Stimulated activated effector memory CD8-positive, alpha-beta T cell treated with anti-CD3 and anti-CD28 coated beads, Interleukin-12 subunit alpha, Interleukin-12 subunit beta, amount 100 ng/mL, for 72 hours (primary cell): ENCODE measurements around the gene XKR7.

Experiments used
- ATAC-seq: fragments of 150-1000 bp; cut with Tn5 transposase; 2 replicates; pipeline ENCODE4 v1.10.0; 2021
- DNase-seq, 2 donors: peaks; one replicate each; pipeline ENCODE4 v3.0.0; 2021 to 2022; ENCODE audit warnings: low spot score in 2 of 2
- H3K27ac Mint-ChIP-seq: one replicate; pipeline ENCODE4 v1.8.0; 2022; ENCODE audit warnings: mild to moderate bottlenecking, mixed read lengths
- H3K36me3 Mint-ChIP-seq: one replicate; pipeline ENCODE4 v1.8.0; 2022; ENCODE audit warnings: mild to moderate bottlenecking, mixed read lengths
- H3K4me1 Mint-ChIP-seq: one replicate; pipeline ENCODE4 v1.8.0; 2022; ENCODE audit warnings: mixed read lengths
- H3K4me3 Mint-ChIP-seq: one replicate; pipeline ENCODE4 v1.8.0; 2022; ENCODE audit warnings: mild to moderate bottlenecking, mixed read lengths
- H3K9me3 Mint-ChIP-seq: one replicate; pipeline ENCODE4 v1.8.0; 2022; ENCODE audit warnings: mixed read lengths

XKR7 gene

DNA sequence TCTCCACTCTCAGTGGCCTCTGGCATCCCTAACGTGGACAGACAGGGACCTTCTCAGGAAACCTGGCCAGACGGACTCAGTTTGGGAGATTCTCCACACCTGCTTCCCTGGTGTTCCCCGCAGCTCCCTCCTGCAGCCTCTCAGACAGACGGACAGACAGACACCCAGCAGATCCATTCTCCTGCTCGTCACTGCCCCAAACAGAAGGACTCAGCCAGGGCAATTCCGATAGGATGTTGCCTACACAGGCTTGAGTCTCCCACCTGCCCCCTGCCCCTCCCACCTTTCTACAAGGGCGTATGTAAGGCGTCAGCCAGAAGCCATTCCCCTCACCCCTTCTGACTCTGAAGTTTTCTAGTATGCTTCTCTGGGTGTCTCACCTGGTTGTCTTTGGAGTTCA is 42.7 kb downstream of the XKR7 start:
- H3K9me3 Mint-ChIP-seq, result no peaks in the 10 kb centered on the region
- no peaks in the 10 kb centered on the region for H3K4me1 Mint-ChIP-seq
- H3K36me3 Mint-ChIP-seq, result no peaks in the 10 kb centered on the region
- no peak overlapping the region for H3K27ac Mint-ChIP-seq
- H3K4me3 Mint-ChIP-seq, result no peak overlapping the region
- DNase-seq (no peak), ATAC-seq (no peak)

DNA sequence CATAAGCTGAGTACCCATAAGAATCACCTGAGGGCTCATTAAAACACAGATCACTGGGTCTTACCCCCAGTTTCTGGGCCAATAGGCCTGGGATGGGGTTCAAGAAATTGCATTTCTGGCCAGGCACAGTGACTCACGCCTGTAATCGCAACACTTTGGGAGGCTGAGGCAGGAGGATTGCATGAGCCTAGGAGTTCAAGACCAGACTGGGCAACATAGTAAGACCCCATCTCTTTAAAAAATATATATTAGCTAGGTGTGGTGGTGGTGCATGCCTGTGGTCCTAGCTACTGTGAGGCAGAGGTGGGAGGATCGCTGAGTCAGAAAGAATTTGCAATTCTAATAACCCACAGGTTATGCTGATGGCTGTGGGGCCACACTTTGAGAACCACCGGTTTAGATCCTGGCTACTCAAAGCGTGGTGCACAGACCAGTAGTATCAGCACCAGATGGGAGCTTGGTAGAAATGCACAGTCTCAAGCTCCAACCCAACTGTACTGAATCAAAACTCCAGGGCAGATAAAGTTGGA is 44.3 kb downstream of the XKR7 start:
- no peaks in the 10 kb centered on the region for H3K36me3 Mint-ChIP-seq
- no peaks in the 10 kb centered on the region for H3K4me1 Mint-ChIP-seq
- H3K9me3 Mint-ChIP-seq, result no peaks in the 10 kb centered on the region
- no peak for ATAC-seq
- no peak for DNase-seq
- H3K27ac Mint-ChIP-seq, result no peak overlapping the region
- no peak overlapping the region for H3K4me3 Mint-ChIP-seq

DNA sequence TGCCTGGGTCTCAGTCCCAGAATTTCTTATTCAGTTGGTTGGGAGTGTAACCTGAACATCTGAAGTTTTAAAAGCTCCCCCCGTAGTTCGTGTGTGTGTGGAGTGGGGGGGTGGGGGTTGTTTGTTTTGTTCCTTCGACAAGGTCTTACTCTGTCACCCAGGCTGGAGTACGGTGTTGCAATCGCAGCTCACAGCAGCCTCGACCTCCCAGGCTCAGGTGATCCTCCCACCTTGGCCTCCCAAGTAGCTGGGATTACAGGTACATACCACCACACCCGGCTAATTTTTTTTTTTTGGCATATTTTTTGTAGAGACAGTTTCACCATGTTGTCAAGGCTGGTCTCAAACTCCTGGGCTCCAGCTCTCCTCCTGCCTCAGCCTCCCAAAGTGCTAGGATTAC is 45.4 kb downstream of the XKR7 start:
- no peak for DNase-seq
- H3K4me1 Mint-ChIP-seq, result peaks cover 5% of the 10 kb centered on the region
- no peak overlapping the region for H3K27ac Mint-ChIP-seq
- H3K36me3 Mint-ChIP-seq, result no peaks in the 10 kb centered on the region
- no peaks in the 10 kb centered on the region for H3K9me3 Mint-ChIP-seq
- ATAC-seq, result no peak
- no peak overlapping the region for H3K4me3 Mint-ChIP-seq

DNA sequence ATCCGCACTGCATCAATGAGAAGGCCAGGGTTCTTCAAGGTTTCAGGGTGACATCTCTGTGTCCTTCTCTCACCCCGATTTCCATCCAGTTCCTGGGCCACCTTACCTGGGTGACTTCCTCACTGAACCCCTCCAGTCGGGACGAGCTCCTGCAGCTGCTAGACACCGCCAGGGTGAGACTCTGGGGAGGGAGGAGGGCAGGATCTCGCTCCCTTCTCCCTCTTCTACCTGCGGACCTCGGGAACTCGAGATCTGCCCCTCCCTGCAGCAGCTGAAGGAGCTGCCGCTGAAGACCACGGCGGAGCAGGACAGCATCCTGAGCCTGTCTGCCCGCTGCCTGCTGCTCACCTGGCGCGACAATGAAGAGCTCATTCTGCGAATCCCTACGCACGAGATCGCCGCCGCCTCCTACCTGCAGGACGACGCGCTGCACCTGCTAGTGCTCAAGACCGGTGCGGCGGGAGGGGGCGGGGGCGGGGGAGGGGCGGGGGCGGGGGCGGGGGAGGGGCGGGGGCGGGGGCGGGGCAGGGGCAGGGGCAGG is 49.8 kb downstream of the XKR7 start:
- peaks cover 21% of the 10 kb centered on the region for H3K4me1 Mint-ChIP-seq
- peak overlapping the region; percentile 78 for H3K4me3 Mint-ChIP-seq
- no peaks in the 10 kb centered on the region for H3K36me3 Mint-ChIP-seq
- no peaks in the 10 kb centered on the region for H3K9me3 Mint-ChIP-seq
- ATAC-seq, result no peak
- H3K27ac Mint-ChIP-seq, result no peak overlapping the region
- DNase-seq, result no peak

DNA sequence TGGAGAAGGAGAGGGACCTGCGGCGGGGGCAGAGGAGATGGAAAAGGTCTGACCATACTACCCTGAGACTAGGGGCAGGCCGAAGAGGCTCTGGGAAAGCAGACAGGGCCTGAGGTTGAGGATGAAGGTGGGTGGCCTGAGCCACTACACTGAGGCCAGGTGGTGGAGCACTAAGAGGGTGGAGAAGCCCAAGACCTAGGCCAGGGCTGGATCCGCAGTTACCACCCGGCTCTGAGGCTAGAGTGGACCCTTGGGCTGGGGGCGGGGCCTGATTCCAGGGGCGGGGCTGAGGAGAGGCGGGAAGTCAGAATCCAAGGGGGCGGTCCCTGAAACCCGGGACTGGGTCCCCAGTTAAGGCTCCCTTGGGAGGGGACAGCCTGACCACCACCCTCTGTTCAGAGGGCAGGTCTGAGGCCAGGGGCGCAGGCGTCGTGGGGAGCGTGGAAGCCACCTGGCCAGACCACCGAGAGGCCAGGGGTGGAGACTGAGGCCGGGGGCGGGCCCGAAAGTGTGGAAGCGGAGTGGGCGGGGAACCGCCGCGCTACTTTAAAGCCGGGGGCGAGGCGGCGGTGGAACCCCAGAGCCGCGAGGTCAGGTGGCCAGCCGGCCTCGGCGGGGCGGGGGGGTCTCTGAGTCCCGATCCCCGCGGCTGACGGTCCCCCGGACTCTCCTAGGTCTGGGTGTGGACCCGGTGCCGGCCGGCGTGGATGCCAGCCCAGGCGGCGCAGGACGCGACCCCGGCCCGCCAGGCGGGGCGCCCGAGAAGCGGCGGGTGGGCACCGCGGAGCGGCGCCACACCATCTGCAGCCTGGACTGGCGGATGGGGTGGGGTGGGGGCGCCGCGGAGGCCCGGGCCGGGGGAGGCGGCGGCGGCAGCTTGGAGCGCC is 50.6 kb downstream of the XKR7 start:
- Mint-ChIP-seq H3K4me1 (peaks cover 21% of the 10 kb centered on the region), H3K9me3 (no peaks in the 10 kb centered on the region), H3K36me3 (no peaks in the 10 kb centered on the region), H3K27ac (no peak overlapping the region), H3K4me3 (peak overlapping the region; percentile 78)
- DNase-seq (peak; percentile 24 to 62), ATAC-seq (peak; percentile 66)

DNA sequence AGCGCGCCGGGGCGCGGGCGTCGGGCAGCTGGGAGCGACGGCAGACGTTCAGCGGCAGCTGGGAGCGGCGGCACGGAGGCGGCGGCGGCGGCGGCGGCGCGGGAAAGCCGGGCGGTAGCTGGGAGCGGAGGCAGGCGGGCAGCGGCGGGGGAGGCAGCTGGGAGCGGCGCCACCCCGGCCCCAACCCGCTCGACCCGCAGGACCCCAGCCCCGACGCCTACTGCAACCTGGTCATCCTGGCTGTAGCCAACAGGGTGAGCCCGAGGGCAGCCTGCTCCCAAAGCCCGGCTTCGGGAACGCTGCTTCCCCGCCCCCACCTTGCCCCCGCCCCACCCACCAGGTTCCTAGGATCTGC is 51.2 kb downstream of the XKR7 start:
- Mint-ChIP-seq H3K27ac (no peak overlapping the region), H3K4me1 (peaks cover 21% of the 10 kb centered on the region), H3K4me3 (peak overlapping the region; percentile 78), H3K36me3 (no peaks in the 10 kb centered on the region), H3K9me3 (no peaks in the 10 kb centered on the region)
- ATAC-seq (no peak), DNase-seq (no peak)

DNA sequence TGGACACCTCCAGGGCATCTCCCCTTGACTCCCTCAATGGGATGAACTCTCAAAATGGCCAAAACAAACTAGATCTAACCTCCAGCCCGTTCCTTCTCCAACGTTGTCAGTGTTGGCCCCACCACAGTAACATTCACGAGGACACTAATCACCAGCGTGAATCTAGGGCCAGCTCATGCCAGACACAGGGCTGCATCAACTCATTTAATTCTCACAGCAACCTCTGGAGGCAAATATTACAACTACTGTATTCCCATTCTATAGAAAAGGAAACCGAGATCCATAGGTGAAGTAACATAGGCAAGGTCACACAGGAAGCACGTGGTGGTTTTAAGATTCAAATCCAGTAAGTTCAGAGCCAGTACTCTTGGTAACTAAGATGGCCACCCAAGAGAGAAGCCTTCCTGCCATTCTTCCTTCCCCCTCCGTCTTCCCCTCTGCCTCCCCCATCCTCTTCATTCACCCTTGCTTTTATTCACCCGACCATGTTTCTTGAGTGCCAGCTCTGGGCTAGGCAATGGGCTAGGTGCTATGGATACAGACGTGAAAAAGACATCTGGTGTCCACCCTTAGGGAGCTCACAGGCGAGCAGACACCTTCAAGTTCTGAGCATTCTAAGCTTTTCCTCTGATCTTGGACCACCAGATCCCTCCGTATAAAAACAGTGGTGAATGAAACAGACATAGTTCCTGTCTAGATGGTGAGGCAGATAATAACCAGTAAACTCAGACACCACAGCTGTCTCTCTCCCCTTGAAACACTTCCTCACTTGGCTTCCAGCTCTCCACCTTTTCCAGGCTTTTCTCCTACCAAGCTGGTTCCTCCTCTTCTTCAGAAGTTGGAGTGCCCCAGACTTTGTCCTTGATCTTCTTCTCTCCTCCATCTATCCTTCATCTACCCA is 51.9 kb downstream of the XKR7 start:
- no peaks in the 10 kb centered on the region for H3K36me3 Mint-ChIP-seq
- peaks cover 21% of the 10 kb centered on the region for H3K4me1 Mint-ChIP-seq
- peak overlapping the region; percentile 78 for H3K4me3 Mint-ChIP-seq
- DNase-seq (no peak), ATAC-seq (no peak)
- H3K9me3 Mint-ChIP-seq, result no peaks in the 10 kb centered on the region
- H3K27ac Mint-ChIP-seq, result no peak overlapping the region

DNA sequence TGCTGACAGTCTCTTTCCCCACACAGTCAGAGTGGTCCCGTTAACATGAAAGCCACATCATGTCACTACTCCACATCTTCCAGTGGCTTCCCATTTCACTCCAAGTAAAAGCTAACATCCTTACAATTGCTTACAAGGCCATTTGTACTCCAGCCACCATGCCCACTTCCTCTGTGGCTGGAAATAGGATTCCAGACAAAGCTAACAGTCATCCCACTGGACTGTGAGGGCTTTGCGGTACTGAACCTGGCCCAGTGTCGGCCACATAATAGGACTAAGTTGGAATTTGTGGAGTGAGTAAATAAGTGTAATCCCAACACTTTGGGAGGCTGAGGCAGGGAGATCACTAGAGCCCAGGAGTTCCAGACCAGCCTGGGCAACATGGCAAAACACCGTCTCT is 53.1 kb downstream of the XKR7 start:
- no peak overlapping the region for H3K27ac Mint-ChIP-seq
- DNase-seq (no peak), ATAC-seq (no peak)
- H3K4me1 Mint-ChIP-seq, result peaks cover 21% of the 10 kb centered on the region
- no peaks in the 10 kb centered on the region for H3K36me3 Mint-ChIP-seq
- no peaks in the 10 kb centered on the region for H3K9me3 Mint-ChIP-seq
- no peak overlapping the region for H3K4me3 Mint-ChIP-seq

DNA sequence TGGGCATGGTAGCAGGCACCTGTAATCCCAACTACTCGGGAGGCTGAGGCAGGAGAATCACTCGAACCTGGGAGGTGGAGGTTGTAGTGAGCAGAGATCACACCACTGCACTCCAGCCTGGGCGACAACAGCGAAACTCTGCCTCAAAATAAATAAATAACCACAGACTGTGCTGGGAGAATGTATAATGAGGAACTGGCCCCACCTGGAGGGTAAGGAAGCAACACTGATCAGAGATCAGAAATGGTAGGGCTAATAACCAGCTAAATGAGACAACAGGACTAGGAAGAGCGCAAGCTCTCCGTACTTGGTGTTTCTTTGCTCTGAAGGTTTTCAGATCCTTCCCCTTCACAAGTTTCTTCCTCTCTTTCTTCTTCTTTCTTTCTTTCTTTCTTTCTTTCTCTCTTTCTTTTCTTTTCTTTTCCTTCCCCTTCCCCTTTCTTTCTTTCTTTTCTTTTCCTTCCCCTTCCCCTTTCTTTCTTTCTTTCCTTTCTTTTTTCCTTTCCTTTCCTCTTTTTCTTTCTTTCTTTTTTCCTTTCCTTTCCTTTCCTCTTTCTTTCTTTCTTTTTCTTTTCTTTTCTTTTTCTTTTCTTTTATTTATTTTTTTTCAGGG is 56.8 kb downstream of the XKR7 start:
- Mint-ChIP-seq H3K9me3 (no peaks in the 10 kb centered on the region), H3K36me3 (no peaks in the 10 kb centered on the region)
- ATAC-seq, result no peak

DNA sequence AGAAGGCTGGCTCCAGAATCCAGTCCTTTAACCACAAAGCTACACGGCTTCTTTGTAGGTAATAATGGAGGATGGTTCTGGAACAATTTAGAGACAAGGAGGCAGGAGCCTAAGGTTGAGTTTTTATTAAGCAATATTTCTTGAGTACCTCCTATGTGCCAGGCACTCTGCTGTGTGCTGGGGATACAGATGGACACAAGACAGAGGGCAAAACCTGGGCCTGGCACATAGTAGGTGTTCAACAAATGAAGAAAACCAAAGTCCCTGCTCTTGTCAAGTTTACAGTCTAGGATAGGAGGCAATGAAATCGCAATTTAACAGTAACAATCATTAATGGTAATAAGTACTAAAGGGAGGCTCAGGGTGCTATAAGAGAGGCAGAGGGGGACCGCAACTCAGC is 59.7 kb downstream of the XKR7 start:
- DNase-seq, result no peak
- Mint-ChIP-seq H3K4me1 (no peaks in the 10 kb centered on the region), H3K4me3 (no peak overlapping the region), H3K27ac (no peak overlapping the region), H3K9me3 (no peaks in the 10 kb centered on the region), H3K36me3 (no peaks in the 10 kb centered on the region)
- ATAC-seq, result no peak

More for the DNA sequence above, 56.8 kb downstream of the XKR7 start:
- Mint-ChIP-seq H3K27ac (no peak overlapping the region), H3K4me3 (no peak overlapping the region), H3K4me1 (peaks cover 9% of the 10 kb centered on the region)
- DNase-seq, result no peak

DNA sequence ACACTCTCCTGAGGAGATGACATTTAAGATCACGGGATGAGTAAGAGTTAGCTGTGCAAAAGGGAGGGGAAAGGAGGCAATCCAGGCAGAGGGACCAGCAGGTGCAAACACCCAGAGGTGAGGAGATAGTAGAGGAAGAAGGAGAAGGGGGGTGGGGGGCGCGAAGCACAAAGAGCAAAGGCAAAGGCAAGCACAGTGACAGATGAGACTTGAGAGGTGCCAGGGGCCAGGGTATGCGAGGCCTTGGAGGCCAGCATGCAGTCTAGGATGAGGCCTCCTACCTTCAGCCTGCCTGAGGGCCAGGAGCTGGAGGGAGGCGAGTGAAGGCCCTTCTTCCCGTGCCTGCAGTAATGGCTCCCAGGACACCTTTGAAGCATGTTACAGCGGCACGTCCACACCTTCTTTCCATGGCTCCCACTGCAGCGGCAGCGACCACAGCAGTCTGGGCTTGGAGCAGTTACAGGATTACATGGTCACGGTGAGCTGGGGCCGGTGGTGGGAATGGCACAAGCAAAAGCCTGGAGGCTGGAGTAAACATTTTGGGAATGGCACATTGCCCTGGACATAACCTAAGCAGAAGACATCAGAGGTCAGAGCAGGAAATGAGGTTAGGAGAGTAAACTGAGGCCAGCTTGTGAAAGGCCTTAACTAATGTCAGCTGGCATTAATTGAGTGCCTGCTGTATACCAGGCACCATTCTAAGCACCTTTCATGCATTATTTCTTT is 60.9 kb downstream of the XKR7 start:
- Mint-ChIP-seq H3K36me3 (no peaks in the 10 kb centered on the region), H3K4me3 (no peak overlapping the region), H3K27ac (peak overlapping the region; percentile 22), H3K4me1 (no peaks in the 10 kb centered on the region), H3K9me3 (no peaks in the 10 kb centered on the region)
- ATAC-seq (no peak), DNase-seq (no peak)

DNA sequence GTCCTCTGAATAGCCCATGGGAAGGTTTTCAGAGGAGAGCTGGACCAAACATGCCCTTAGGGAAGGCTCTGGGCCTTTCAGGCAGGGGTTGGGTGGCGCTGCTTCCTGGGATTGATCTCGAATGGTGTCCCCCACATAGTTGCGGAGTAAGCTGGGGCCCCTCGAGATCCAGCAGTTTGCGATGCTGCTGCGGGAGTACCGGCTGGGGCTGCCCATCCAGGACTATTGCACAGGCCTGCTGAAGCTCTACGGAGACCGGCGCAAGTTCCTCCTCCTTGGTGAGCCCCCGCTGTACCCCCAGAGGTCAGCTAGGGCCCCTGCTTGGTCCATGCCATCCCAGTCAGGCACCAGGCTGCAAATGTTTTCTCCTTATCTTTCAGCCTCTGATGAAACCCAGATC is 61.6 kb downstream of the XKR7 start:
- Mint-ChIP-seq H3K9me3 (no peaks in the 10 kb centered on the region), H3K27ac (no peak overlapping the region), H3K4me3 (no peak overlapping the region), H3K4me1 (no peaks in the 10 kb centered on the region), H3K36me3 (no peaks in the 10 kb centered on the region)
- DNase-seq (no peak), ATAC-seq (no peak)

DNA sequence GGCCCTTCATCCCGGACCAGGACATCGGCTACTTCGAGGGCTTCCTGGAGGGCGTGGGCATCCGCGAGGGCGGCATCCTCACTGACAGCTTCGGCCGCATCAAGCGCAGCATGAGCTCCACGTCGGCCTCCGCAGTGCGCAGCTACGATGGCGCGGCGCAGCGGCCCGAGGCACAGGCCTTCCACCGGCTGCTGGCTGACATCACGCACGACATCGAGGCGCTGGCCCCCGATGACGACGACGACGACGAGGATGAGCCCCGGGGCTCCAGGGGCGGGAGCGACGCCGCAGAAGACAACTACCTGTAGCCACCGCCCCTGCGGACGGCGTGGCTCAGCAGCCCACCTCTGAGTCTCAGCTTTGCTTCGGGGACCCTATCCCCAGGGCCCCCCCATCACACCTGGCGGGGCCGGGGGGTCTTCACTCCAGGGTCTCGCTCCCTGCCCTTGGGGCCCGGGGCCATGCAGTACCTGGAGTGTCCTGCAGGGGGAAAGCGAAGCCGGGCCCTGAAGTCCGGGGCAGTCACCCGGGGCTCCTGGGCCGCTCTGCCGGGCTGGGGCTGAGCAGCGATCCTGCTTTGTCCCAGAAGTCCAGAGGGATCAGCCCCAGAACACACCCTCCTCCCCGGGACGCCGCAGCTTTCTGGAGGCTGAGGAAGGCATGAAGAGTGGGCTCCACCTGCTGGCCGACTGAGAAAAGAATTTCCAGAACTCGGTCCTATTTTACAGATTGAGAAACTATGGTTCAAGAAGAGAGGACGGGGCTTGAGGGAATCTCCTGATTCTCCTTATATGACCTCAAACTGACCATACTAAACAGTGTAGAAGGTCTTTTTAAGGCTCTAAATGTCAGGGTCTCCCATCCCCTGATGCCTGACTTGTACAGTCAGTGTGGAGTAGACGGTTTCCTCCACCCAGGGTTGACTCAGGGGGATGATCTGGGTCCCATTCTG is 63.3 kb downstream of the XKR7 start:
- Mint-ChIP-seq H3K4me1 (no peaks in the 10 kb centered on the region), H3K36me3 (no peaks in the 10 kb centered on the region), H3K9me3 (no peaks in the 10 kb centered on the region), H3K27ac (no peak overlapping the region), H3K4me3 (peak overlapping the region; percentile 43)
- ATAC-seq (peak; percentile 64), DNase-seq (peak; percentile 56 to 77)

DNA sequence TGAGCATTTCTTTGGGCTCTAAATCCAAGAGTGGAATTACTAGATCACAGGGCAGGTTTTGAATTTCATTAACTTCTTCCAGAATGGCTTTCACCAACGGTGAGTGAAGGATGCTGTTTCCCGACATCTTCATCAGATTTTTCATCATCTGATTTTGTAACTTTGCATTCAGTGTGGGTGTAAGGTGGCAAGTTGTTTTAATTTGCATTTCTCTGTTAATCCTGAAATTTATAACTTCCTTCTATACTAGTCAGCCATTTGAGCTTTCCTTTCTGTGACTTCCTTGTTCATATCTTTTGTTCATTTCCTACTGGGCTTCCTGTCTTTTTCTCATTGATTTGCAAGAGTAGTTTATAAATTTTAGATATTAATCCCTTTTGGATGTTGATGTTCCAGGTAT is 65.4 kb downstream of the XKR7 start:
- Mint-ChIP-seq H3K27ac (no peak overlapping the region), H3K4me1 (no peaks in the 10 kb centered on the region), H3K9me3 (no peaks in the 10 kb centered on the region), H3K36me3 (no peaks in the 10 kb centered on the region), H3K4me3 (no peak overlapping the region)
- ATAC-seq (no peak), DNase-seq (no peak)
